ENCODE data around the gene MAP4K4. TPM values are rescaled to one million over a fixed set of nuclear protein-coding genes. Genes with fewer than 3 reads are reported as not detected.
A peak's percentile ranks its signal among the peaks of the same experiment; 100 is the strongest.

MAP4K4 gene
- total RNA-seq, 1 experiment from 2014 or later = 133 TPM

- H3K4me3 ChIP-seq (ENCODE audit: low read length) = no peak overlapping the region
- TF ChIP-seq CTCF (conservative IDR thresholded peaks at IDR 0.05; ENCODE audit: low read depth, low read length) (no peak), EZH2 (IDR thresholded peaks at IDR 0.05; ENCODE audit: low read length, unreplicated experiment) (no peak), EZH2phosphoT487 (IDR thresholded peaks at IDR 0.05; ENCODE audit: borderline replicate concordance, low read length) (no peak)
- H4K20me1 ChIP-seq (ENCODE audit: low read length) = peaks cover 55% of the 10 kb centered on the region
- H3K9ac ChIP-seq (ENCODE audit: low read length) = no peak overlapping the region
- no peaks in the 10 kb centered on the region for H3K9me2 ChIP-seq (replicated peaks; ENCODE audit: low read length)
- H3K4me2 ChIP-seq (ENCODE audit: low read length) = peak overlapping the region; percentile 62
- H3K4me1 ChIP-seq (ENCODE audit: insufficient read depth, low read length) = peaks cover 71% of the 10 kb centered on the region
- peaks cover 11% of the 10 kb centered on the region for H3F3A ChIP-seq (ENCODE audit: low read length, unreplicated experiment)
- H3K79me2 ChIP-seq (ENCODE audit: low read length) = peaks cover 87% of the 10 kb centered on the region
- no peak overlapping the region for H2AFZ ChIP-seq (ENCODE audit: low read length)
- DNase-seq = peak; percentile 91
- peak; percentile 75 for ATAC-seq
- no peaks in the 10 kb centered on the region for H3K27me3 ChIP-seq (ENCODE audit: low read length)
- H3K27ac ChIP-seq (ENCODE audit: low read length) = peak overlapping the region; percentile 78
- ChIA-PET POLR2A (ENCODE audit: unreplicated experiment) (interaction anchor here (0.7 to 1.1 kb wide), 2 partner anchors 125 to 433 kb away, joined by 5 to 6 read pairs; partner anchors contain the start of gene MAP4K4), CTCF (interaction anchor here (0.6 to 1.1 kb wide), 5 partner anchors 20 to 481 kb away, joined by 3 read pairs; no protein-coding TSS in a partner anchor)
- BruUV-seq (replicated peaks) = no TSS peak
- intact Hi-C loops (cut with micrococcal nuclease) = loop anchor here (1.0 to 2.0 kb wide), 3 partner anchors 76 to 305 kb away; no protein-coding TSS in a partner anchor
- H3K36me3 ChIP-seq (ENCODE audit: low read depth, low read length) = peaks cover 24% of the 10 kb centered on the region
- no peaks in the 10 kb centered on the region for H3K9me3 ChIP-seq (ENCODE audit: low read length)
These were observed 124.4 kb downstream of the MAP4K4 start for GRCh38 chr2:101821828-101822458.

GRCh38 chr2:101823347-101823791, 125.9 kb downstream of the MAP4K4 start:
- CTCF ChIA-PET = no interaction called here
- POLR2A ChIA-PET (ENCODE audit: unreplicated experiment) = no interaction called here
- TF ChIP-seq EZH2 (IDR thresholded peaks at IDR 0.05; ENCODE audit: low read length, unreplicated experiment) = no peak
- no peak for TF ChIP-seq EZH2phosphoT487 (IDR thresholded peaks at IDR 0.05; ENCODE audit: borderline replicate concordance, low read length)
- TF ChIP-seq CTCF (conservative IDR thresholded peaks at IDR 0.05; ENCODE audit: low read depth, low read length) = peak; percentile 69
- peak; percentile 67 for DNase-seq
- Histone ChIP-seq H3K4me1 (ENCODE audit: insufficient read depth, low read length) (peaks cover 71% of the 10 kb centered on the region), H2AFZ (ENCODE audit: low read length) (no peak overlapping the region), H3K9ac (ENCODE audit: low read length) (no peak overlapping the region; the same call in 1 of the 2 replicates), H3F3A (ENCODE audit: low read length, unreplicated experiment) (peaks cover 11% of the 10 kb centered on the region), H3K9me2 (replicated peaks; ENCODE audit: low read length) (no peaks in the 10 kb centered on the region), H3K4me2 (ENCODE audit: low read length) (peak overlapping the region; percentile 62), H3K27ac (ENCODE audit: low read length) (peak overlapping the region; percentile 78), H3K4me3 (ENCODE audit: low read length) (no peak overlapping the region), H3K79me2 (ENCODE audit: low read length) (peaks cover 82% of the 10 kb centered on the region), H3K36me3 (ENCODE audit: low read depth, low read length) (peaks cover 34% of the 10 kb centered on the region), H4K20me1 (ENCODE audit: low read length) (peaks cover 41% of the 10 kb centered on the region), H3K9me3 (ENCODE audit: low read length) (no peaks in the 10 kb centered on the region), H3K27me3 (ENCODE audit: low read length) (no peaks in the 10 kb centered on the region)
- intact Hi-C loops (cut with micrococcal nuclease) = loop anchor here (2.0 kb wide), 1 partner anchor 125 kb away; no protein-coding TSS in a partner anchor
- no peak for ATAC-seq
- BruUV-seq (replicated peaks) = no TSS peak

GRCh38 chr2:101823859-101824258, 126.4 kb downstream of the MAP4K4 start:
- H3F3A ChIP-seq (ENCODE audit: low read length, unreplicated experiment) = peaks cover 11% of the 10 kb centered on the region
- BruUV-seq (replicated peaks) = no TSS peak
- no peak overlapping the region for H3K4me3 ChIP-seq (ENCODE audit: low read length)
- intact Hi-C loops (cut with micrococcal nuclease) = loop anchor here (2.0 kb wide), 1 partner anchor 125 kb away; no protein-coding TSS in a partner anchor
- peaks cover 37% of the 10 kb centered on the region for H3K36me3 ChIP-seq (ENCODE audit: low read depth, low read length)
- H3K9me3 ChIP-seq (ENCODE audit: low read length) = no peaks in the 10 kb centered on the region
- H3K9ac ChIP-seq (ENCODE audit: low read length) = no peak overlapping the region
- ATAC-seq (no peak), DNase-seq (peak; percentile 36)
- CTCF ChIA-PET = no interaction called here
- no peak overlapping the region for H2AFZ ChIP-seq (ENCODE audit: low read length)
- no peaks in the 10 kb centered on the region for H3K27me3 ChIP-seq (ENCODE audit: low read length)
- TF ChIP-seq CTCF (conservative IDR thresholded peaks at IDR 0.05; ENCODE audit: low read depth, low read length) (no peak), EZH2phosphoT487 (IDR thresholded peaks at IDR 0.05; ENCODE audit: borderline replicate concordance, low read length) (no peak), EZH2 (IDR thresholded peaks at IDR 0.05; ENCODE audit: low read length, unreplicated experiment) (no peak)
- POLR2A ChIA-PET (ENCODE audit: unreplicated experiment) = no interaction called here
- H3K27ac ChIP-seq (ENCODE audit: low read length) = no peak overlapping the region
- peaks cover 78% of the 10 kb centered on the region for H3K79me2 ChIP-seq (ENCODE audit: low read length)
- H4K20me1 ChIP-seq (ENCODE audit: low read length) = peaks cover 36% of the 10 kb centered on the region
- peak overlapping the region; percentile 62 for H3K4me2 ChIP-seq (ENCODE audit: low read length)
- H3K9me2 ChIP-seq (replicated peaks; ENCODE audit: low read length) = no peaks in the 10 kb centered on the region
- H3K4me1 ChIP-seq (ENCODE audit: insufficient read depth, low read length) = peaks cover 66% of the 10 kb centered on the region

Measured in PC-3 (cell line).